Suprapubic skin (tissue), 4 donors: ENCODE results near the gene DAPL1.

Experiments
- POLR2A ChIP-seq, 2 donors: fragments of 450-650 bp; IDR thresholded peaks; one replicate each; pipeline ENCODE4 v1.6.1; 2017; ENCODE audit warnings: antibody characterized with exemption in 2 of 2, mild to moderate bottlenecking in 2 of 2, moderate library complexity in 2 of 2
- POLR2AphosphoS5 ChIP-seq, 3 donors: sonication (generic); formaldehyde crosslinking; IDR thresholded peaks; one replicate each; pipeline ENCODE4 v1.6.1; 2017; ENCODE audit warnings: antibody characterized with exemption in 3 of 3
- TF ChIP-seq, protein P1 (sequence below), 2 donors: fragments of 200-600 bp in 1 of 2; fragments of 450-650 bp in 1 of 2; sonication (generic) in 1 of 2; IDR thresholded peaks; one replicate each; pipeline ENCODE4 v1.5.1; 2016 to 2019; ENCODE audit warnings: antibody characterized with exemption in 2 of 2, mild to moderate bottlenecking in 1 of 2, moderate library complexity in 1 of 2

- TF ChIP-seq POLR2A (IDR thresholded peaks at IDR 0.05), result no peak
- TF ChIP-seq, protein P1, sequence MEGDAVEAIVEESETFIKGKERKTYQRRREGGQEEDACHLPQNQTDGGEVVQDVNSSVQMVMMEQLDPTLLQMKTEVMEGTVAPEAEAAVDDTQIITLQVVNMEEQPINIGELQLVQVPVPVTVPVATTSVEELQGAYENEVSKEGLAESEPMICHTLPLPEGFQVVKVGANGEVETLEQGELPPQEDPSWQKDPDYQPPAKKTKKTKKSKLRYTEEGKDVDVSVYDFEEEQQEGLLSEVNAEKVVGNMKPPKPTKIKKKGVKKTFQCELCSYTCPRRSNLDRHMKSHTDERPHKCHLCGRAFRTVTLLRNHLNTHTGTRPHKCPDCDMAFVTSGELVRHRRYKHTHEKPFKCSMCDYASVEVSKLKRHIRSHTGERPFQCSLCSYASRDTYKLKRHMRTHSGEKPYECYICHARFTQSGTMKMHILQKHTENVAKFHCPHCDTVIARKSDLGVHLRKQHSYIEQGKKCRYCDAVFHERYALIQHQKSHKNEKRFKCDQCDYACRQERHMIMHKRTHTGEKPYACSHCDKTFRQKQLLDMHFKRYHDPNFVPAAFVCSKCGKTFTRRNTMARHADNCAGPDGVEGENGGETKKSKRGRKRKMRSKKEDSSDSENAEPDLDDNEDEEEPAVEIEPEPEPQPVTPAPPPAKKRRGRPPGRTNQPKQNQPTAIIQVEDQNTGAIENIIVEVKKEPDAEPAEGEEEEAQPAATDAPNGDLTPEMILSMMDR (IDR thresholded peaks at IDR 0.05), result no peak
- TF ChIP-seq POLR2AphosphoS5 (IDR thresholded peaks at IDR 0.05), result no peak
Measured at GRCh38 chr2:158762336-158762735, 32.8 kb upstream of the DAPL1 start.
